Astrocyte of the cerebellum (primary cell): ENCODE results near the gene CDC42EP3.

ENCODE experiments used
- DNase-seq: peaks from one replicate; pipeline ENCODE4 v3.0.0-alpha.2; 2011; ENCODE audit warnings: low read depth
- H3K4me3 ChIP-seq: 2 replicates; pipeline ENCODE4 v1.5.1; 2011; ENCODE audit warnings: mild to moderate bottlenecking, low read depth, low read length, moderate library complexity
- CTCF ChIP-seq: IDR thresholded peaks from 2 replicates; pipeline ENCODE4 v1.5.1; 2012; ENCODE audit warnings: low read length, low read depth, moderate library complexity, mild to moderate bottlenecking; ENCODE audit errors: missing control alignments
- in situ Hi-C: cut with HindIII; loops from 2 replicates; pipeline ENCODE4 v1.10.0; 2017; ENCODE audit warnings: low sequenced_read_pairs

CDC42EP3 gene

GRCh38 chr2:37625796-37626571 is 45.5 kb downstream of the CDC42EP3 start:
- no peak for DNase-seq
- in situ Hi-C loops = no loop called here
- TF ChIP-seq CTCF = no peak
- H3K4me3 ChIP-seq = no peak overlapping the region

DNA sequence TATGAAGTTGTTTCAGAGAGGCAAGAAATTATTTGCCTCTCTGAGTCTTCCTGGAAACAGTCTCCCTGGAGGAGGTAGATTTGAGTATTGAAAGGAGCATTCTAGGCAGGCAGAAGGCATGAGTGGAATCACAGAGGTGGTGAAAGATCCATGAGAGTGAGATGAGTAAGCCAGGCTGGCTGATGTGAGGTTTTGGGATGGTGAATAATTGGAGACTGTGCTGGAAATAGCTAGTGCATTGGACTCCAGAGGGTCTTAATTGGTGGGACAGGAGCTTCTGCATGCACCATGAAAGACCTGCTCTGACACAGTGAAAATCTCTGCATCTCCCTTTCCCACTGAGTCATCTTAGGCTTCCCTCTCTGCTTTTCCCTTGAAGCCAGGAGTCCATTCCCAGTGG is 46.3 kb downstream of the CDC42EP3 start:
- in situ Hi-C loops = no loop called here
- peak; percentile 66 for DNase-seq
- no peak overlapping the region for H3K4me3 ChIP-seq
- no peak for TF ChIP-seq CTCF

GRCh38 chr2:37623971-37624900 is 47.2 kb downstream of the CDC42EP3 start:
- H3K4me3 ChIP-seq = no peak overlapping the region
- in situ Hi-C loops = no loop called here
- TF ChIP-seq CTCF = no peak
- no peak for DNase-seq

DNA sequence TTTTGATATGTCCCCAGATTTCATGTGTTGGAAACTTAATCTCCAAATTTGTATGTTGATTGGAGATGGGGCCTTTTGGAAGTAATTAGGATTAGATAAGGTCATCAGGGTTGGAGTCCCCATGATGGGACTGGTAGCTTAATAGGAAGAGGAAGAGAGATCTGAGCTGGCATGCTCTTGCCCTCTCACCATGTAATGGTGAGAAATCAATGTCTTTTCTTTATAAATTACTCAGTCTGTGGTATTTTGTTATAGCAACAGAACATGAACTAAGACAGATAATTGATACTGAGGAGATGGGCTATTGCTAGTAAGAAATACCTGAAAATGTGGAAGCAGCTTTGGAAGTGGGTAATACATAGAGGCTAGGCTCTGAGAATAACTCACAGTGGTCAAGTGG is 48.0 kb downstream of the CDC42EP3 start:
- no peak for TF ChIP-seq CTCF
- H3K4me3 ChIP-seq = no peak overlapping the region
- DNase-seq = no peak
- in situ Hi-C loops = no loop called here

GRCh38 chr2:37622450-37623100 is 48.9 kb downstream of the CDC42EP3 start:
- no peak for DNase-seq
- no peak overlapping the region for H3K4me3 ChIP-seq
- in situ Hi-C loops = no loop called here
- no peak for TF ChIP-seq CTCF

DNA sequence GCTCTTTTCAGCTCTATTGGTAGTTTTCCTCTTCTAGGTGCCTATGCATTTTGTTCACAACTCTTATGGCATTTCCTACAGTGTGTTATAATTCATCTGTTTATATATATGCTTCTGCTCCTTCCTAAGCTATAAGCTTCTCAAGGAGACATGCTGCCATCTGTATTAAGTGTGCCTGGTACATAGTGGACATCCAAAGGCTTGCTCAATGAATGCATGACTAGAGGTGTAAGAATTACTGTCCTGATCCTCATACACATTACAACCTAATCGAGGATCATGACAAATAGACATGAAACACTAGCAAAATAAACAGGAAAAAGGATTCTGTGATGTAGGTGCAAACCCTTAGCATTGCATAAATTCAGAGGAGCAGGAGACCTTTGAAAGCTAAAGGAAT is 50.2 kb downstream of the CDC42EP3 start:
- no peak for TF ChIP-seq CTCF
- H3K4me3 ChIP-seq = no peak overlapping the region
- no peak for DNase-seq
- in situ Hi-C loops = no loop called here
